IPS-18c (cell line): ENCODE measurements around the gene RXRA.

Experiments used
- H3K4me3 ChIP-seq: 2 replicates; pipeline ENCODE4 v1.7.0; 2013; ENCODE audit warnings: low read depth, mild to moderate bottlenecking, low read length, moderate library complexity; ENCODE audit not compliant: insufficient read depth
- H3K9me3 ChIP-seq: one replicate; pipeline ENCODE4 v1.6.1; 2013; ENCODE audit warnings: mild to moderate bottlenecking, low read length, moderate library complexity; ENCODE audit not compliant: control insufficient read depth, insufficient read depth

RXRA gene

GRCh38 chr9:134339183-134339806 is 13.0 kb downstream of the RXRA start:
- Histone ChIP-seq H3K4me3 (no peak overlapping the region), H3K9me3 (no peaks in the 10 kb centered on the region)

- H3K4me3 ChIP-seq, result no peak overlapping the region
- H3K9me3 ChIP-seq, result no peaks in the 10 kb centered on the region
These were observed 14.4 kb downstream of the RXRA start for GRCh38 chr9:134340475-134341160.

- H3K4me3 ChIP-seq, result no peak overlapping the region
- no peaks in the 10 kb centered on the region for H3K9me3 ChIP-seq
These were observed 15.1 kb downstream of the RXRA start for GRCh38 chr9:134341306-134341705.

DNA sequence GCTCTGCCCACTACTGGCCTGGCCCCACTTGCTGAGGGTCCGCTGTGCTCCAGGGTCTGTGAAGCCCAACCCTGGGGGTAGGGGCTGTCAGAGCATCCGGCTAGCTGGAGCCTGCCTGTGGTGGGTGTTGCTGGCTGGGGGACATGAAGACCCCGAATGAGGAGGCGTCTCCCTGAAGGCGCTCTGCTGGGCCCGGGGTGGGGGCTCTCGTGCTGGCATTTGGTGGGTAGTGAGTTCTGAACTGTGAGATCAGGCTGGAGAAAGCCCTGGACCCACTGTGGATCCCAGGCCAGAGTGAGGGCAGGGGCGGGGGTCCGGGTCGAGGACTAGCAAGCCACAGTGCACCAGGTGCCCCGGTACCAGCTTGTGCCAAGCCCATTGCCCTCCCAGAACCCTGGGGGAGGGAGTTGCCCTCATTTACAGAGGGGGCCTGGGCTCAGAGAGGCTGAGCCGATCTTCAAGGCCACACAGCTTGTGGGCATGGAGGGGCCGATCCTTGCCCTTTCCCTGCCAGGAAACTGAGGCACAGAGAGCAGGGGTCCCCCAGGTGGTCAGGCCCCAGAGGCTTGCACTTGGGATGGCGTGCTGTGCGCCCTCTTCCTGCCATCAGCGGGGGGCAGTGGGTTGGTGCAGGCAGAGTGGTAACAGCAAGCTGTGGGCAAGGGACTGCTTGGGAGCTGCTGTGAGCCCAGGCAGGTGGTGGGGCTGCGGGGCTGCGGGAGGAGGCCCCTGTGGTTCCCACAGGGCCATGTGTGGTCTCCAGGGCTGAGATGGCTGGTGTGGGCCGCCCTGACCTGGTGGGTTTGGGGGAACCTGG is 15.9 kb downstream of the RXRA start:
- Histone ChIP-seq H3K9me3 (no peaks in the 10 kb centered on the region), H3K4me3 (no peak overlapping the region)

DNA sequence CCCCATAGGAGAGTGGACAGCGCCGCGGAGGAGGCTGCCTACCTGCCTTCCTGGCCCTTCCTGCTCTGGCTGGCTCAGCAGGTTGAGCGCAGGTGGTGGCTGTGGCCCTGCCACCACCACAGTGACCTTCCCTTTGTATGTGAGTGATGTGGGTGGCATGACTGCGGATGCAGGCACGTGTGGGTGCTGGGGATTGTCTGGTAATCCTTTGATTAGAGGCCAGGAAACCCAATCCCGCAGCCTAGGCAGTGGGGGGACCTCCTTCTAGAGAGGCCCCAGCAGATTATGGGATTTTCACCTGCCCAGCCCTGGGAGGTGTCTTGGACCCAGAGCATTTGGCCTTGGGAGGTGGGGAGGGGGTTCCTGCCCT is 16.5 kb downstream of the RXRA start:
- H3K9me3 ChIP-seq, result no peaks in the 10 kb centered on the region
- H3K4me3 ChIP-seq, result no peak overlapping the region

GRCh38 chr9:134343637-134344036 is 17.4 kb downstream of the RXRA start:
- Histone ChIP-seq H3K9me3 (no peaks in the 10 kb centered on the region), H3K4me3 (no peak overlapping the region)

DNA sequence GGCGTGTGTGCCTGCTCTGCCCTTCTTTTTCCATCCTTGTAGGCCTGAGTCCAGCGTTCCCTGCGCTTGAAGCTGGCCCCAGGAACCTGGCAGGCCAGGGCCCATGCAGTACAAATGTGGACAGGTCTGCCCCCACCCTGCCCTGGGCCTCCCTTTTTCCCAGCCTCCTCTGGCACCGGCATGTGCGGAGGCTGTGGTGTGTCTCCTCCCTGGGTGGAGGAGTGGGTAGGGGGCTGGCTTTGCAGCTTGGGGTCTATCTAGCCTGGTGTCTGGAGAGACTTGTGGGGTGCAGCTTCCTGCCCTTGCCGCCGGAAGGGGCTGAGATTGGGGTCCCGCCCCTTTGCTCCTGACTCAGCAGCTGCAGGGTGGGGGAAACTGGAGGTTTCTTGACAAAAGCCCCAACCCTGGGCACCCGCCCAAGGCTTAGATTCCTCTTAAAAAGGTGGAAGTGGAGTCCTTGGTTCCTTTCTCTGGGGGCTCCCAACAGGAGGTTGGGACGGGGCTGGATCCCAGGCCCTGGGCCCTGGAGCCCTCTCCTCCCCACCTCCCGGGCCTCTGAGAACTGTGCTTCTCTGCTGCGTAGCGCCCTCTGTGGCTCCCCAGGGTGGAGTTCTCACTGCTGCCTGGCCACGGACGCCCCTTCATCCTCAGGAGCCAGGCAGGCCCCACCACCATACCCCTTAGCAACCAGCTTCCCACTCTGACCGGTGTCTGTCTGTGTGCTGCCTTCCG is 18.0 kb downstream of the RXRA start:
- Histone ChIP-seq H3K4me3 (no peak overlapping the region), H3K9me3 (no peaks in the 10 kb centered on the region)

GRCh38 chr9:134344800-134345310 is 18.6 kb downstream of the RXRA start:
- H3K9me3 ChIP-seq, result no peaks in the 10 kb centered on the region

DNA sequence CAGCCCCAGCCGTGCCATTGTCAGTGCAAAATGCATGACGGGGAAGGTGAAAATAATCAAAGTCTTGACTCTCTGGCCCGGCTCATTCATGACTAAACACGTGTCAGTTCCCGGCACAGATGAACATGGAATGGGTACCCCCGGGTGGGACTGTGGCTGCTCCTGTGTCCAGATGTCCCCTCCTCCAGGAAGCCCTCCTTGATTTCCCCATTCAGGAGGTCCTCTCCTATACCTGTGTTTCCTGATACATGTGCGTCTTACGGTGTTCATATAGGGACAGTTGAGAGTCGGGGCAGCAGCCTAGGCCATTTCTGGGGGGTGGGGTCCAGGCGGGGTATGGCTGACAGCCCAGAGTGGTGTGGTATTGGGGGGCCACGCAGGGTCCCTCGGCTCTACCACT is 19.5 kb downstream of the RXRA start:
- H3K9me3 ChIP-seq, result no peaks in the 10 kb centered on the region
- H3K4me3 ChIP-seq, result no peak overlapping the region

More at GRCh38 chr9:134344800-134345310, 18.6 kb downstream of the RXRA start:
- no peak overlapping the region for H3K4me3 ChIP-seq

- Histone ChIP-seq H3K4me3 (no peak overlapping the region), H3K9me3 (no peaks in the 10 kb centered on the region)
These were observed 19.9 kb downstream of the RXRA start for GRCh38 chr9:134346151-134346550.

- Histone ChIP-seq H3K4me3 (no peak overlapping the region), H3K9me3 (no peaks in the 10 kb centered on the region)
These were observed 20.8 kb downstream of the RXRA start for GRCh38 chr9:134346840-134347583.

DNA sequence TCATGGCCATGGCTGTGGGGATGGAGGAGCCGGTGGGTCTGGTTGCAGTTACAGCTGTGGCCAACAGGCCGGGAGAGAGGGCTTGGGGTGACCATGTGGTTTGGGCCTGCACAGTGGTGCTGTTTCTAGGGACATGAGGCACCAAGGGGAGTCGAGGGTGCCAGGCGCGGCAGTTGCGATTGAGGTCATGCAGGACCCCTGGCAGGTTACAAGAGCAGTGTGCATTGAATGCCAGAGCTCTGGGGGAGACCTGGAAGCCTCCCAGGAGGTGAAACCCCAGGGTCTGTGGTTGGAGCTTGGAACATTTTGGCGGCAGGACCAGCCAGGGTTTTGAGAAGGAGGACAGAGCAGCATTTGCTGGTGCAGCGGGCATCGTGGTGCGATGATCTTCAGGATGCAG is 21.7 kb downstream of the RXRA start:
- H3K4me3 ChIP-seq, result no peak overlapping the region
- H3K9me3 ChIP-seq, result no peaks in the 10 kb centered on the region

DNA sequence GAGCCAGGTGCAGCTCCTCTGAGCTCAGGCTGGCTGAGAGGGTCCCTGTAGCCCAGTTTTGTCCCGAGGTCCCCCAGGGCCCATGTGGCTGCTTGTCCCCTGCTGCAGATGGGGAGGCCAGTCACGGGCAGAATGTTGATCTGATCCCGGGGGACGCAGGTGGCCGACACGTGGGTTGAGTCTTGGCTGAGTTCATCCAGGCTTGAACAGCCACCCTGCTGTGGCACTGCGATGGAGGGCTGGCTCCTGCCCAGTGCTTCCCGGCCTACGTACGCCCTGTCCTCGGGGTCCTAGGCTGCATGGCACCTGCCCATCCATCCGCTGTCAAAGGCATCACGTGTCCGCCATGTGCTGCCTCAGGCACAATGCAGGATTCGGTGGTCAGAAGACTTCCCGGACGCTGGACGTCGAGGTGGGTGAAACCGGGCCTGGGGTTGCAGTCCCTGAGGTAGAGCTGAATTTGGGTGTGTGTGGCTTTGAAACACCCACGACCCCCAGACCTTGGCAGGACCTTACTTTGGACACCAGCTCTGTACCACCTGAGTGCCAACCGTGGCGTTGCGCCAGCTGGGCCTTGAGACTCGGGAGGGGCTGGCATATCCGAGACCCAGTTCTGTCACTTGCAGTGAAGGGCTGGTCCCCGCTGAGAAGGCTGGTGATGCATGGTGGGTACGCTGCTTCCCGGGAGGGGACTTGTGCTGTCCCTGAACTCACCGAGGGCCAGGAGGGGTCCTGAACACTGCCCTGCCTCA is 22.3 kb downstream of the RXRA start:
- no peak overlapping the region for H3K4me3 ChIP-seq
- H3K9me3 ChIP-seq, result no peaks in the 10 kb centered on the region

- no peaks in the 10 kb centered on the region for H3K9me3 ChIP-seq
- no peak overlapping the region for H3K4me3 ChIP-seq
These were observed 23.7 kb downstream of the RXRA start for GRCh38 chr9:134349936-134350335.

GRCh38 chr9:134350416-134350994 is 24.2 kb downstream of the RXRA start:
- Histone ChIP-seq H3K9me3 (no peaks in the 10 kb centered on the region), H3K4me3 (no peak overlapping the region)

- no peaks in the 10 kb centered on the region for H3K9me3 ChIP-seq
- no peak overlapping the region for H3K4me3 ChIP-seq
These were observed 25.4 kb downstream of the RXRA start for GRCh38 chr9:134351606-134352176.
